ENCODE results near the gene CYB5RL. TPM values are rescaled to one million over a fixed set of nuclear protein-coding genes. Genes with fewer than 3 reads are reported as not detected.

CYB5RL gene
- total and polyA plus RNA-seq, 2 of the 8 experiments (the other 6 are each of a cell fraction or from before 2014, with no cell fraction given) = 13.2 to 14.1 TPM

DNA sequence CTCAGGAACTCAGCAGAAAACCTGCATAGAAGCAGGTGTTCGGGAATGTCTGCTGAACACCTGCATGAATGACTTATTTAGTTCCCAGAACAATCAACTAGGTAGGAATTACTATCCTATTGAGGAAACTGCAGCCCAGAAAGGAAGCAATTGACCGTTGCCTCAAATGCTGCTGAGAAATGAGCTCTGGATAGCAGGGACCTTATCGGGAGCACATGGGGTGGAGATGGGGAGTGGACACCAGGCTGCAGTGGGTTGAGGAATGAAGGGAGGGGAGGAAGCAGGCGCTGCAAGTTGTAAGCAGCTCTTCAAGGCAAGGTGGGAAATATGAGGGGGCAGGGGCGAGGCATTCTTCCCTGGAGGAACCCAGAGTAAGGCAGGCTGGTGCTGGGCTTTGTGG, 36.3 kb downstream of the CYB5RL start (continued):
- TF ChIP-seq CEBPB (IDR thresholded peaks at IDR 0.05; ENCODE audit: low read depth, low read length) (no peak), BCL11A (IDR thresholded peaks at IDR 0.05; ENCODE audit: low read depth in 2 of 2, low read length in 2 of 2) (no peak)

All from H1 (cell line).